AG04449 (cell line): ENCODE measurements around the gene KCNC4.

Experiments used
- CTCF ChIA-PET: fragments of 350-600 bp; formaldehyde crosslinking; extraction: SDS; loops from one replicate; lab custom pipeline; 2021; ENCODE audit warnings: antibody characterized with exemption; lab: Yijun Ruan, JAX
- POLR2A ChIA-PET: fragments of 400-600, 350-600 bp; formaldehyde crosslinking; extraction: SDS; loops from one replicate; lab custom pipeline; 2020; ENCODE audit warnings: antibody characterized with exemption, inconsistent platforms; lab: Yijun Ruan, JAX
- DNase-seq: peaks from one replicate; pipeline ENCODE4 v3.0.0-alpha.2; 2010; ENCODE audit warnings: low read depth, low spot score
- H3K4me3 ChIP-seq: 2 replicates; pipeline ENCODE4 v1.5.1; 2011; ENCODE audit warnings: low read depth, mild to moderate bottlenecking, control low read depth, low read length
- CTCF ChIP-seq: IDR thresholded peaks from one replicate; pipeline ENCODE4 v1.5.1; 2011; ENCODE audit warnings: mild to moderate bottlenecking, moderate library complexity, low read length, control low read depth, inconsistent platforms; ENCODE audit not compliant: insufficient read depth; ENCODE audit errors: missing control alignments

KCNC4 gene

GRCh38 chr1:110173466-110174105, 36.5 kb upstream of the KCNC4 start:
- POLR2A ChIA-PET: no interaction called here

GRCh38 chr1:110174961-110175360, 35.2 kb upstream of the KCNC4 start:
- H3K4me3 ChIP-seq: no peak overlapping the region
- POLR2A ChIA-PET: no interaction called here
- TF ChIP-seq CTCF: no peak
- CTCF ChIA-PET: interaction anchor here (0.6 to 3.7 kb wide), 9 partner anchors 11 to 285 kb away, joined by 3 to 17 read pairs (median 4); no protein-coding TSS in a partner anchor
- DNase-seq: no peak

More at GRCh38 chr1:110173466-110174105, 36.5 kb upstream of the KCNC4 start:
- TF ChIP-seq CTCF: no peak
- CTCF ChIA-PET: interaction anchor here (0.9 to 3.7 kb wide), 6 partner anchors 23 to 323 kb away, joined by 3 to 17 read pairs (median 4); no protein-coding TSS in a partner anchor
- H3K4me3 ChIP-seq: no peak overlapping the region
- DNase-seq: peak; percentile 53

GRCh38 chr1:110176299-110176956, 33.7 kb upstream of the KCNC4 start:
- POLR2A ChIA-PET: no interaction called here
- CTCF ChIA-PET: interaction anchor here (1.1 to 3.7 kb wide), 5 partner anchors 11 to 32 kb away, joined by 3 to 17 read pairs (median 6); no protein-coding TSS in a partner anchor
- DNase-seq: no peak
- no peak for TF ChIP-seq CTCF
- H3K4me3 ChIP-seq: no peak overlapping the region

GRCh38 chr1:110177775-110178174, 32.3 kb upstream of the KCNC4 start:
- no peak for DNase-seq
- no peak overlapping the region for H3K4me3 ChIP-seq
- no peak for TF ChIP-seq CTCF
- ChIA-PET CTCF (interaction anchor here (2.4 kb wide), 1 partner anchor 9 kb away, joined by 6 read pairs; no protein-coding TSS in a partner anchor), POLR2A (no interaction called here)

- ChIA-PET POLR2A (no interaction called here), CTCF (interaction anchor here (0.6 to 5.4 kb wide), 4 partner anchors 13 to 312 kb away, joined by 3 to 24 read pairs (median 6); no protein-coding TSS in a partner anchor)
- no peak for DNase-seq
- no peak for TF ChIP-seq CTCF
- H3K4me3 ChIP-seq: no peak overlapping the region
Observed at GRCh38 chr1:110183642-110184167, 26.4 kb upstream of the KCNC4 start.

GRCh38 chr1:110184446-110184845, 25.7 kb upstream of the KCNC4 start:
- no peak for DNase-seq
- CTCF ChIA-PET: interaction anchor here (1.6 to 5.4 kb wide), 5 partner anchors 12 to 128 kb away, joined by 4 to 28 read pairs (median 9); no protein-coding TSS in a partner anchor
- no peak for TF ChIP-seq CTCF
- H3K4me3 ChIP-seq: no peak overlapping the region
- POLR2A ChIA-PET: no interaction called here
